ENCODE data around the gene RREB1. TPM values are rescaled to one million over a fixed set of nuclear protein-coding genes. Genes with fewer than 3 reads are reported as not detected.

RREB1 gene
- polyA plus RNA-seq, 1 donor from 2014 or later = not detected

- H3K4me2 ChIP-seq (ENCODE audit: low read length) = no peak overlapping the region
- H3K9me2 ChIP-seq (ENCODE audit: insufficient read depth, low read length) = no peaks in the 10 kb centered on the region
- TF ChIP-seq REST (IDR thresholded peaks at IDR 0.05; ENCODE audit: borderline replicate concordance) (no peak), EP300 (conservative IDR thresholded peaks at IDR 0.05; ENCODE audit: poor library complexity, severe bottlenecking) (no peak), EZH2 (IDR thresholded peaks at IDR 0.05; ENCODE audit: borderline replicate concordance, insufficient read depth, low read length, poor library complexity, severe bottlenecking) (no peak), POLR2AphosphoS5 (IDR thresholded peaks at IDR 0.05) (no peak), MXI1 (conservative IDR thresholded peaks at IDR 0.05; ENCODE audit: poor library complexity, severe bottlenecking) (no peak), TAF1 (IDR thresholded peaks at IDR 0.05; ENCODE audit: low read depth) (no peak), SMC3 (conservative IDR thresholded peaks at IDR 0.05; ENCODE audit: poor library complexity) (no peak), RAD21 (conservative IDR thresholded peaks at IDR 0.05) (no peak), CTCF (IDR thresholded peaks at IDR 0.05; ENCODE audit: poor library complexity, severe bottlenecking) (no peak)
- no peaks in the 10 kb centered on the region for H3K79me2 ChIP-seq (replicated peaks; ENCODE audit: insufficient read depth, low read length)
- no peaks in the 10 kb centered on the region for H3F3A ChIP-seq (ENCODE audit: insufficient read depth, low read length, poor library complexity, severe bottlenecking)
- no peaks in the 10 kb centered on the region for H3K27me3 ChIP-seq (ENCODE audit: insufficient read depth, low read depth, low read length)
- H3K9ac ChIP-seq (ENCODE audit: low read length) = no peak overlapping the region
- H3K27ac ChIP-seq (ENCODE audit: low read length) = no peak overlapping the region
- H4K20me1 ChIP-seq (ENCODE audit: insufficient read depth) = no peaks in the 10 kb centered on the region
- H2AFZ ChIP-seq (ENCODE audit: low read depth, low read length) = no peak overlapping the region
- no peaks in the 10 kb centered on the region for H3K9me3 ChIP-seq (ENCODE audit: low read length)
- H3K36me3 ChIP-seq (ENCODE audit: insufficient read depth, low read length) = no peaks in the 10 kb centered on the region
- H3K4me3 ChIP-seq (ENCODE audit: low read length) = no peak overlapping the region
Measured at GRCh38 chr6:7232351-7232750, 124.6 kb downstream of the RREB1 start.

- Histone ChIP-seq H3K4me3 (ENCODE audit: low read length) (no peak overlapping the region), H4K20me1 (ENCODE audit: insufficient read depth) (no peaks in the 10 kb centered on the region), H3F3A (ENCODE audit: insufficient read depth, low read length, poor library complexity, severe bottlenecking) (no peaks in the 10 kb centered on the region), H3K36me3 (ENCODE audit: insufficient read depth, low read length) (no peaks in the 10 kb centered on the region), H3K9me2 (ENCODE audit: insufficient read depth, low read length) (no peaks in the 10 kb centered on the region), H3K4me2 (ENCODE audit: low read length) (no peak overlapping the region), H3K27ac (ENCODE audit: low read length) (no peak overlapping the region), H3K27me3 (ENCODE audit: insufficient read depth, low read depth, low read length) (no peaks in the 10 kb centered on the region), H3K9me3 (ENCODE audit: low read length) (no peaks in the 10 kb centered on the region), H3K9ac (ENCODE audit: low read length) (no peak overlapping the region), H3K79me2 (replicated peaks; ENCODE audit: insufficient read depth, low read length) (no peaks in the 10 kb centered on the region), H2AFZ (ENCODE audit: low read depth, low read length) (no peak overlapping the region)
- TF ChIP-seq POLR2AphosphoS5 (IDR thresholded peaks at IDR 0.05) (no peak), CTCF (IDR thresholded peaks at IDR 0.05; ENCODE audit: poor library complexity, severe bottlenecking) (no peak), TAF1 (IDR thresholded peaks at IDR 0.05; ENCODE audit: low read depth) (no peak)
Measured at GRCh38 chr6:7234547-7234946, 126.8 kb downstream of the RREB1 start.
